NCI-H510A treated with DMSO at 0.1 percent for 48 hours (cell line): ENCODE data around the gene CELF2.

ENCODE experiments used
- DNase-seq: peaks from one replicate; lab custom pipeline; 2025; lab: John Stamatoyannopoulos, UW

The CELF2 gene

GRCh38 chr10:11157292-11158076 lies 139.8 kb downstream of the CELF2 start:
- no peak for DNase-seq

GRCh38 chr10:11158080-11158479 lies 140.4 kb downstream of the CELF2 start:
- no peak for DNase-seq

- no peak for DNase-seq
These were observed 142.0 kb downstream of the CELF2 start for GRCh38 chr10:11159543-11160215.

GRCh38 chr10:11161096-11161495 lies 143.4 kb downstream of the CELF2 start:
- DNase-seq: no peak

GRCh38 chr10:11161910-11162309 lies 144.2 kb downstream of the CELF2 start:
- DNase-seq: no peak

- DNase-seq: no peak
These were observed 145.3 kb downstream of the CELF2 start for GRCh38 chr10:11162828-11163599.

- no peak for DNase-seq
These were observed 146.3 kb downstream of the CELF2 start for GRCh38 chr10:11163780-11164550.

- no peak for DNase-seq
These were observed 146.8 kb downstream of the CELF2 start for GRCh38 chr10:11164551-11164802.

- DNase-seq: no peak
These were observed 147.3 kb downstream of the CELF2 start for GRCh38 chr10:11164803-11165590.

- DNase-seq: no peak
These were observed 148.2 kb downstream of the CELF2 start for GRCh38 chr10:11165591-11166543.

- DNase-seq: no peak
These were observed 148.9 kb downstream of the CELF2 start for GRCh38 chr10:11166550-11166949.

GRCh38 chr10:11167233-11167966 lies 149.7 kb downstream of the CELF2 start:
- DNase-seq: no peak

GRCh38 chr10:11168423-11169090 lies 150.9 kb downstream of the CELF2 start:
- DNase-seq: no peak

- DNase-seq: no peak
These were observed 152.3 kb downstream of the CELF2 start for GRCh38 chr10:11169976-11170375.

- no peak for DNase-seq
These were observed 152.9 kb downstream of the CELF2 start for GRCh38 chr10:11170574-11170973.

GRCh38 chr10:11170993-11171851 lies 153.6 kb downstream of the CELF2 start:
- DNase-seq: no peak

GRCh38 chr10:11173042-11173441 lies 155.4 kb downstream of the CELF2 start:
- no peak for DNase-seq

- no peak for DNase-seq
These were observed 158.2 kb downstream of the CELF2 start for GRCh38 chr10:11175823-11176243.
